K562 (cell line): ENCODE data around the gene CDHR2. TPM values are rescaled to one million over a fixed set of nuclear protein-coding genes. Genes with fewer than 3 reads are reported as not detected.

Experiments
- ATAC-seq: fragments of 200-7000 bp; cut with Tn5 transposase; 3 replicates; pipeline ENCODE4 v1.9.1; 2020; ENCODE audit warnings: moderate library complexity
- BruUV-seq: library from RNA; stranded (reverse); fragments of 400-500 nt; replicated peaks from 2 replicates; lab custom pipeline; 2021; lab: Mats Ljungman, UMichigan
- CTCF ChIA-PET: fragments of 300-600 bp; formaldehyde crosslinking; extraction: SDS; loops from one replicate; lab custom pipeline; 2021; ENCODE audit warnings: low intra/inter-chr PET ratio; lab: Yijun Ruan, JAX
- POLR2A ChIA-PET: fragments of 300-600, 350-650 bp; sonication (Branson Sonifier 250); formaldehyde crosslinking; extraction: SDS; loops from one replicate; lab custom pipeline; 2021; ENCODE audit warnings: antibody characterized with exemption, inconsistent platforms; lab: Yijun Ruan, JAX
- DNase-seq, 4 experiments: peaks; one replicate each; pipeline versions ENCODE4 v3.0.0 to v3.0.0-alpha.2; 2011 to 2018; ENCODE audit warnings: low spot score in 3 of 4, mixed read lengths in 3 of 4; ENCODE audit errors: extremely low read depth in 1 of 4
- FAIRE-seq: peaks from 2 replicates; lab custom pipeline; 2011; peaks lifted over from hg19 to GRCh38; lab: Jason Lieb, UNC
- H2AFZ ChIP-seq: 2 replicates; pipeline ENCODE4 v1.6.0; 2011; ENCODE audit warnings: low read depth, low read length, control low read depth, inconsistent platforms
- H3K27ac ChIP-seq: fragments of 200-600 bp; 3 replicates; pipeline ENCODE4 v1.8.0; 2011; ENCODE audit warnings: low read depth, mild to moderate bottlenecking, control low read depth, inconsistent platforms, low read length, moderate library complexity, mixed read lengths; ENCODE audit errors: extremely low read depth
- H3K27me3 ChIP-seq, 2 experiments: fragments of 300-600 bp in 1 of 2; 2 replicates in 1 of 2; 3 replicates in 1 of 2; pipeline versions ENCODE4 v1.6.0 to v1.8.0; 2011; ENCODE audit warnings: inconsistent platforms in 2 of 2, low read length in 2 of 2, mild to moderate bottlenecking in 1 of 2, mixed read lengths in 1 of 2, moderate library complexity in 1 of 2; ENCODE audit not compliant: control insufficient read depth in 2 of 2, insufficient read depth in 2 of 2
- H3K36me3 ChIP-seq: fragments of 300-600 bp; 3 replicates; pipeline ENCODE4 v1.8.0; 2011; ENCODE audit warnings: mild to moderate bottlenecking, low read length, inconsistent platforms; ENCODE audit not compliant: control insufficient read depth, insufficient read depth
- H3K4me1 ChIP-seq, 2 experiments: fragments of 200-600 bp in 1 of 2; replicated peaks in 1 of 2; 2 replicates in 1 of 2; 3 replicates in 1 of 2; pipeline versions ENCODE4 v1.5.1 to v1.8.0; 2011; ENCODE audit warnings: inconsistent platforms in 2 of 2, low read length in 2 of 2, mild to moderate bottlenecking in 1 of 2, mixed read lengths in 1 of 2, moderate library complexity in 1 of 2; ENCODE audit not compliant: control insufficient read depth in 2 of 2, insufficient read depth in 2 of 2
- H3K4me2 ChIP-seq: 2 replicates; pipeline ENCODE4 v1.6.1; 2011; ENCODE audit warnings: low read length, control low read depth, inconsistent platforms, mixed read lengths; ENCODE audit not compliant: insufficient read depth
- H3K4me3 ChIP-seq: fragments of 200-600 bp; sonication (generic), shearing (Covaris generic); 2 replicates; pipeline ENCODE4 v1.5.1; 2016; ENCODE audit warnings: control low read depth, inconsistent platforms
- H3K79me2 ChIP-seq: fragments of 200-600 bp; 3 replicates; pipeline ENCODE4 v1.8.0; 2011; ENCODE audit warnings: low read length, inconsistent platforms; ENCODE audit not compliant: control insufficient read depth, insufficient read depth
- H3K9ac ChIP-seq, 2 experiments: 2 replicates each; pipeline versions ENCODE4 v1.6.0 to v1.6.1; 2011; ENCODE audit warnings: low read depth in 2 of 2, low read length in 2 of 2, control low read depth in 1 of 2, inconsistent platforms in 1 of 2, mild to moderate bottlenecking in 1 of 2, mixed read lengths in 1 of 2; ENCODE audit not compliant: insufficient read depth in 1 of 2
- H3K9me1 ChIP-seq: one replicate; pipeline ENCODE4 v1.6.0; 2011; ENCODE audit warnings: inconsistent platforms, mild to moderate bottlenecking, low read length, moderate library complexity; ENCODE audit not compliant: control insufficient read depth, insufficient read depth
- H3K9me3 ChIP-seq: replicated peaks from 2 replicates; pipeline ENCODE4 v1.5.1; 2011; ENCODE audit warnings: low read depth, low read length, inconsistent platforms; ENCODE audit not compliant: control insufficient read depth, insufficient read depth
- H4K20me1 ChIP-seq: replicated peaks from 2 replicates; pipeline ENCODE4 v1.6.1; 2011; ENCODE audit warnings: low read length, inconsistent platforms, mixed read lengths; ENCODE audit not compliant: control insufficient read depth, insufficient read depth
- ATF7 ChIP-seq: fragments of 450-650 bp; IDR thresholded peaks from 2 replicates; pipeline ENCODE4 v1.7.1; 2014; ENCODE audit warnings: mild to moderate bottlenecking, moderate library complexity
- CBX1 ChIP-seq: sonication (generic); IDR thresholded peaks from 2 replicates; pipeline ENCODE4 v1.6.1; 2016; ENCODE audit warnings: antibody characterized with exemption, low read depth, mild to moderate bottlenecking
- HDAC2 ChIP-seq: fragments of 450-650 bp; IDR thresholded peaks from 2 replicates; pipeline ENCODE4 v1.6.1; 2016; ENCODE audit warnings: mild to moderate bottlenecking
- MCM7 ChIP-seq, 2 experiments: fragments of 450-650 bp; IDR thresholded peaks; 2 replicates each; pipeline ENCODE4 v1.6.1; 2016 to 2018
- NRF1 ChIP-seq, 2 experiments: fragments of 450-650 bp; IDR thresholded peaks in 1 of 2; conservative IDR thresholded peaks in 1 of 2; 2 replicates each; pipeline ENCODE4 v1.6.1; 2014; ENCODE audit warnings: mild to moderate bottlenecking in 2 of 2
- RAD21 ChIP-seq, 2 experiments: fragments of 250-450 bp in 1 of 2; fragments of 450-650 bp in 1 of 2; sonication (Bioruptor Pico) in 1 of 2; formaldehyde crosslinking in 1 of 2; IDR thresholded peaks in 1 of 2; conservative IDR thresholded peaks in 1 of 2; 2 replicates each; pipeline versions ENCODE4 v1.4.0 to v1.8.0; 2020 to 2022; ENCODE audit warnings: mild to moderate bottlenecking in 2 of 2, moderate library complexity in 1 of 2
- RCOR1 ChIP-seq, 2 experiments: IDR thresholded peaks; 2 replicates each; pipeline ENCODE4 v1.6.1; 2012; ENCODE audit warnings: low read depth in 2 of 2, low read length in 2 of 2, borderline replicate concordance in 1 of 2, improper control_type of control experiment in 1 of 2
- RFX5 ChIP-seq: IDR thresholded peaks from 2 replicates; pipeline ENCODE4 v1.6.1; 2011; ENCODE audit warnings: low read depth, mild to moderate bottlenecking, improper control_type of control experiment, low read length
- WGBS: fragments of 100-300 bp; shearing (Covaris generic); methylation state at CpG from one replicate; pipeline ENCODE4 v1.1.6; 2016; ENCODE audit warnings: low coverage, mixed read lengths; ENCODE audit not compliant: insufficient coverage; ENCODE audit errors: missing lambda C conversion rate; 5-methylcytosine and 5-hydroxymethylcytosine counted together
- in situ Hi-C: fragments of 300-500 bp; cut with MboI; formaldehyde crosslinking; loops from 4 replicates; pipeline ENCODE4 v1.15.0; 2018; ENCODE audit warnings: inconsistent platforms, mixed read lengths
- intact Hi-C: fragments of 100-400 bp; cut with micrococcal nuclease; formaldehyde crosslinking; loops from 2 replicates; pipeline ENCODE4 v1.14.2; 2022
- polyA plus RNA-seq, 8 experiments: library from polyadenylated mRNA; depleted of rRNA in 4 of 8; stranded (reverse) in 5 of 8; unstranded in 3 of 8; fragments of >200 nt; fragmentation: Nextera tagmentation in 2 of 8; fragmentation: Illumina TruSeq in 1 of 8; extraction: Ambion mirVana in 2 of 8; extraction: Trizol in 1 of 8; gene quantifications; 2 replicates each; pipeline versions ENCODE4 v1.2.1 to v1.2.3, GENCODE V29; 2011 to 2014; ENCODE audit warnings: inconsistent platforms in 1 of 8, missing spikeins in 1 of 8
- total RNA-seq, 7 experiments: library from RNA; depleted of rRNA in 6 of 7; stranded (reverse); fragments of >200 nt in 6 of 7; fragmentation: Illumina TruSeq in 2 of 7; extraction: Trizol in 2 of 7; gene quantifications; 2 replicates each; pipeline versions ENCODE4 v1.2.1 to v1.2.3, GENCODE V29; 2011 to 2021; ENCODE audit warnings: low replicate concordance in 1 of 7
- TF ChIP-seq, protein P1 (sequence below): fragments of 250-450 bp; sonication (Bioruptor Pico); IDR thresholded peaks from 2 replicates; pipeline ENCODE4 v1.5.0; 2021; ENCODE audit warnings: mild to moderate bottlenecking, borderline replicate concordance
- TF ChIP-seq, protein P2 (sequence below): sonication (generic); formaldehyde crosslinking; IDR thresholded peaks from 2 replicates; pipeline ENCODE4 v1.8.0; 2022; ENCODE audit warnings: mild to moderate bottlenecking, missing genetic modification reagents
- TF ChIP-seq, protein P3 (sequence below), 3 experiments: fragments of 200-800 bp in 1 of 3; sonication (Bioruptor generic) in 1 of 3; sonication (generic) in 1 of 3; formaldehyde crosslinking in 1 of 3; IDR thresholded peaks; 2 replicates each; pipeline versions ENCODE4 v1.6.1 to v1.8.0; 2016 to 2022; ENCODE audit warnings: mild to moderate bottlenecking in 2 of 3, missing compliant biosample characterization in 2 of 3, missing genetic modification characterization in 2 of 3, missing genetic modification reagents in 1 of 3

The CDHR2 gene
- total and polyA plus RNA-seq, 9 of the 15 experiments (the other 6 are each of a cell fraction or from before 2014, with no cell fraction given) = 0.01 to 0.62 (median 0.09) TPM; not detected in 2

DNA sequence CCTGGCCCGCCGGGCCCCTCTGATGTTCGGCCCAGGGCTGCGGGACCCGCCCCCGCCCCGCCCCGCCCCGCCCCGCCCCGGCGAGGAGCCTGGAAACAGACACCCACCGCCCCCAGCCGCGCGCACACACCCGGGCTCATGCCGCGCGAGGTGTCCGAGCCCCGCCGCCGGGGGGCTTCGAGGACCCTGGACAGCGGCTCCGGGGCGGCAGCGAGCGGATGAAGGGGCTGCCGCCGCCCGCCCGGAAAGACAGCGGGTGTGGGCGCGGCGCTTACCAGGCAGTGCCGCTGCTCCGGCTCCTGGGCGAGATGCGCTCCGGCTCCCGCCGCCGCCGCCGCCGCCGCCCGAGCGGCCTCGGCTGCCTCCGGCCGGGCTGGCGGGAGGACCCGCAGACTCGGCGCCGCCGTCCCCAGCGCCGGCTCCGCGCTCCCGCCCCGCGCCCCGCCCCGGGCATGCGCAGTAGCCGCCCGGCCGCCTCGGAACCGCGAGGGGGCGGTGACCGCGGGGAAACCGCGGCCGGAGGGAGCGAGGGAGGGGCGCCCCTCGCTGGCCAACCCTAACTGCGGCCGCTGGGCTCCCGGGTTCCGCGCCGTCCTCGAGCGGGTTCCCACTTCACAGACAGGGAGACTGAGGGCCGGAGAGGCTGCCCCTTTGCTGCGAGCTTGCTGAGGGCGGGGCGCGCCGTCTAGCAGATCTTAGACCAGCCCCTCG, 60.7 kb downstream of the CDHR2 start, which contains the start of gene GPRIN1:
GPRIN1 (minus strand) TSS at position 433 of the 711 bp plus-strand sequence. CDS start 10,322 bp downstream, outside the sequence.
- ChIA-PET POLR2A (interaction anchor here (0.7 kb wide), 1 partner anchor 8 kb away, joined by 3 read pairs; no protein-coding TSS in a partner anchor), CTCF (interaction anchor here (0.5 to 1.5 kb wide), 3 partner anchors 24 to 193 kb away, joined by 3 to 7 read pairs (median 5); partner anchors contain the start of gene CLTB)
- Histone ChIP-seq H2AFZ (peak within 1 kb of the TSS; percentile 92), H3K9me3 (no peaks in the 10 kb centered on the region), H3K4me3 (peak within 1 kb of the TSS; percentile 63), H3K27me3 (peaks cover 0 to 6% of the 10 kb centered on the region in 2 experiments; a peak in 1 of 5 replicates), H3K79me2 (peaks cover 2% of the 10 kb centered on the region; the same call in 1 of the 3 replicates), H3K4me2 (peak within 1 kb of the TSS; percentile 83), H3K4me1 (peaks cover 23 to 30% of the 10 kb centered on the region in 2 experiments; a peak in 4 of 5 replicates), H3K36me3 (peaks cover 3% of the 10 kb centered on the region; the same call in 2 of the 3 replicates), H3K27ac (peak within 1 kb of the TSS; percentile 62; the same call in 2 of the 3 replicates), H4K20me1 (peaks cover 34% of the 10 kb centered on the region), H3K9me1 (peaks cover 9% of the 10 kb centered on the region), H3K9ac (peak within 1 kb of the TSS; percentile 56 to 91; a peak in 3 of 4 replicates)
- DNase-seq (peak; percentile 83 to 95 (median 94)), ATAC-seq (peak; percentile 89), FAIRE-seq (no peak)
- intact Hi-C loops = loop anchor here (2.0 kb wide), 1 partner anchor 35 kb away; no protein-coding TSS in a partner anchor
- no TSS peak for BruUV-seq
- in situ Hi-C loops = no loop called here
- 0% methylated on average over 4 of the region's 101 CpGs for whole genome bisulfite sequencing
- TF ChIP-seq HDAC2 (peak; percentile 35; the same call in 1 of the 2 replicates), RFX5 (no peak), CBX1 (0 out of 2 replicates have a peak, but pooled peaks have one; percentile 42), MCM7 (IDR thresholded peaks at IDR 0.05) (no peak), ATF7 (0 out of 2 replicates have a peak, but pooled peaks have one; percentile 20), NRF1 (conservative IDR thresholded peaks at IDR 0.05 in 1 of 2, IDR thresholded peaks at IDR 0.05 in 1 of 2) (peak; percentile 84 to 87), RCOR1 (IDR thresholded peaks at IDR 0.05; ENCODE audit: borderline replicate concordance in 1 of 2, low read depth in 2 of 2, low read length in 2 of 2) (peak in 1 of 2 experiments; percentile 35; a peak in 1 of 4 replicates), RAD21 (CRISPR knock-in tag; conservative IDR thresholded peaks at IDR 0.05 in 1 of 2, IDR thresholded peaks at IDR 0.05 in 1 of 2) (peak in 1 of 2 experiments; percentile 54; a peak in 3 of 4 replicates)
- TF ChIP-seq, protein P1, sequence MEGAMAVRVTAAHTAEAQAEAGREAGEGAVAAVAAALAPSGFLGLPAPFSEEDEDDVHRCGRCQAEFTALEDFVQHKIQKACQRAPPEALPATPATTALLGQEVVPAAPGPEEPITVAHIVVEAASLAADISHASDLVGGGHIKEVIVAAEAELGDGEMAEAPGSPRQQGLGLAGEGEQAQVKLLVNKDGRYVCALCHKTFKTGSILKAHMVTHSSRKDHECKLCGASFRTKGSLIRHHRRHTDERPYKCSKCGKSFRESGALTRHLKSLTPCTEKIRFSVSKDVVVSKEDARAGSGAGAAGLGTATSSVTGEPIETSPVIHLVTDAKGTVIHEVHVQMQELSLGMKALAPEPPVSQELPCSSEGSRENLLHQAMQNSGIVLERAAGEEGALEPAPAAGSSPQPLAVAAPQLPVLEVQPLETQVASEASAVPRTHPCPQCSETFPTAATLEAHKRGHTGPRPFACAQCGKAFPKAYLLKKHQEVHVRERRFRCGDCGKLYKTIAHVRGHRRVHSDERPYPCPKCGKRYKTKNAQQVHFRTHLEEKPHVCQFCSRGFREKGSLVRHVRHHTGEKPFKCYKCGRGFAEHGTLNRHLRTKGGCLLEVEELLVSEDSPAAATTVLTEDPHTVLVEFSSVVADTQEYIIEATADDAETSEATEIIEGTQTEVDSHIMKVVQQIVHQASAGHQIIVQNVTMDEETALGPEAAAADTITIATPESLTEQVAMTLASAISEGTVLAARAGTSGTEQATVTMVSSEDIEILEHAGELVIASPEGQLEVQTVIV (CRISPR knock-in tag) = no peak
- TF ChIP-seq, protein P2, sequence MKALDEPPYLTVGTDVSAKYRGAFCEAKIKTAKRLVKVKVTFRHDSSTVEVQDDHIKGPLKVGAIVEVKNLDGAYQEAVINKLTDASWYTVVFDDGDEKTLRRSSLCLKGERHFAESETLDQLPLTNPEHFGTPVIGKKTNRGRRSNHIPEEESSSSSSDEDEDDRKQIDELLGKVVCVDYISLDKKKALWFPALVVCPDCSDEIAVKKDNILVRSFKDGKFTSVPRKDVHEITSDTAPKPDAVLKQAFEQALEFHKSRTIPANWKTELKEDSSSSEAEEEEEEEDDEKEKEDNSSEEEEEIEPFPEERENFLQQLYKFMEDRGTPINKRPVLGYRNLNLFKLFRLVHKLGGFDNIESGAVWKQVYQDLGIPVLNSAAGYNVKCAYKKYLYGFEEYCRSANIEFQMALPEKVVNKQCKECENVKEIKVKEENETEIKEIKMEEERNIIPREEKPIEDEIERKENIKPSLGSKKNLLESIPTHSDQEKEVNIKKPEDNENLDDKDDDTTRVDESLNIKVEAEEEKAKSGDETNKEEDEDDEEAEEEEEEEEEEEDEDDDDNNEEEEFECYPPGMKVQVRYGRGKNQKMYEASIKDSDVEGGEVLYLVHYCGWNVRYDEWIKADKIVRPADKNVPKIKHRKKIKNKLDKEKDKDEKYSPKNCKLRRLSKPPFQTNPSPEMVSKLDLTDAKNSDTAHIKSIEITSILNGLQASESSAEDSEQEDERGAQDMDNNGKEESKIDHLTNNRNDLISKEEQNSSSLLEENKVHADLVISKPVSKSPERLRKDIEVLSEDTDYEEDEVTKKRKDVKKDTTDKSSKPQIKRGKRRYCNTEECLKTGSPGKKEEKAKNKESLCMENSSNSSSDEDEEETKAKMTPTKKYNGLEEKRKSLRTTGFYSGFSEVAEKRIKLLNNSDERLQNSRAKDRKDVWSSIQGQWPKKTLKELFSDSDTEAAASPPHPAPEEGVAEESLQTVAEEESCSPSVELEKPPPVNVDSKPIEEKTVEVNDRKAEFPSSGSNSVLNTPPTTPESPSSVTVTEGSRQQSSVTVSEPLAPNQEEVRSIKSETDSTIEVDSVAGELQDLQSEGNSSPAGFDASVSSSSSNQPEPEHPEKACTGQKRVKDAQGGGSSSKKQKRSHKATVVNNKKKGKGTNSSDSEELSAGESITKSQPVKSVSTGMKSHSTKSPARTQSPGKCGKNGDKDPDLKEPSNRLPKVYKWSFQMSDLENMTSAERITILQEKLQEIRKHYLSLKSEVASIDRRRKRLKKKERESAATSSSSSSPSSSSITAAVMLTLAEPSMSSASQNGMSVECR (CRISPR knock-in tag) = peak; percentile 24; the same call in 1 of the 2 replicates
- TF ChIP-seq, protein P3, sequence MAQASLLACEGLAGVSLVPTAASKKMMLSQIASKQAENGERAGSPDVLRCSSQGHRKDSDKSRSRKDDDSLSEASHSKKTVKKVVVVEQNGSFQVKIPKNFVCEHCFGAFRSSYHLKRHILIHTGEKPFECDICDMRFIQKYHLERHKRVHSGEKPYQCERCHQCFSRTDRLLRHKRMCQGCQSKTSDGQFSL (CRISPR knock-in tag; IDR thresholded peaks at IDR 0.05) = peak; percentile 72
- TF ChIP-seq, protein P3 (tag; IDR thresholded peaks at IDR 0.05) = no peak
